Epithelial cell of prostate (primary cell): ENCODE data around the gene ZFAND3.

ENCODE experiments used
- DNase-seq: peaks from one replicate; pipeline ENCODE4 v3.0.0-alpha.2; 2011; ENCODE audit warnings: low read depth, low spot score
- H3K27ac ChIP-seq: fragments of 450-650 bp; 2 replicates; pipeline ENCODE4 v1.5.1; 2017; ENCODE audit warnings: mild to moderate bottlenecking

Gene ZFAND3

GRCh38 chr6:37824170-37824569 lies 4.6 kb downstream of the ZFAND3 start:
- H3K27ac ChIP-seq, result no peak overlapping the region
- no peak for DNase-seq

GRCh38 chr6:37826188-37826587 lies 6.7 kb downstream of the ZFAND3 start:
- no peak for DNase-seq
- H3K27ac ChIP-seq, result no peak overlapping the region

GRCh38 chr6:37826993-37827392 lies 7.5 kb downstream of the ZFAND3 start:
- no peak for DNase-seq
- H3K27ac ChIP-seq, result no peak overlapping the region

GRCh38 chr6:37827603-37828265 lies 8.2 kb downstream of the ZFAND3 start:
- no peak overlapping the region for H3K27ac ChIP-seq

GRCh38 chr6:37830225-37830624 lies 10.7 kb downstream of the ZFAND3 start:
- no peak overlapping the region for H3K27ac ChIP-seq

More at GRCh38 chr6:37827603-37828265, 8.2 kb downstream of the ZFAND3 start:
- no peak for DNase-seq

GRCh38 chr6:37831457-37831856 lies 11.9 kb downstream of the ZFAND3 start:
- H3K27ac ChIP-seq, result no peak overlapping the region
- DNase-seq, result no peak

More at GRCh38 chr6:37830225-37830624, 10.7 kb downstream of the ZFAND3 start:
- no peak for DNase-seq

GRCh38 chr6:37835923-37836322 lies 16.4 kb downstream of the ZFAND3 start:
- no peak overlapping the region for H3K27ac ChIP-seq
- DNase-seq, result no peak

GRCh38 chr6:37838219-37838921 lies 18.8 kb downstream of the ZFAND3 start:
- no peak overlapping the region for H3K27ac ChIP-seq
- no peak for DNase-seq

- no peak for DNase-seq
- peak overlapping the region; percentile 23 for H3K27ac ChIP-seq
Observed at GRCh38 chr6:37840143-37840939, 20.8 kb downstream of the ZFAND3 start.

- H3K27ac ChIP-seq, result peak overlapping the region; percentile 23
Observed at GRCh38 chr6:37840940-37841300, 21.4 kb downstream of the ZFAND3 start.

GRCh38 chr6:37845026-37845911 lies 25.7 kb downstream of the ZFAND3 start:
- peak overlapping the region; percentile 84 for H3K27ac ChIP-seq
- no peak for DNase-seq

More at GRCh38 chr6:37840940-37841300, 21.4 kb downstream of the ZFAND3 start:
- no peak for DNase-seq

- peak overlapping the region; percentile 84 for H3K27ac ChIP-seq
Observed at GRCh38 chr6:37845930-37846329, 26.4 kb downstream of the ZFAND3 start.

GRCh38 chr6:37847704-37848103 lies 28.2 kb downstream of the ZFAND3 start:
- H3K27ac ChIP-seq, result no peak overlapping the region
- no peak for DNase-seq

More at GRCh38 chr6:37845930-37846329, 26.4 kb downstream of the ZFAND3 start:
- DNase-seq, result no peak

- H3K27ac ChIP-seq, result no peak overlapping the region
- no peak for DNase-seq
Observed at GRCh38 chr6:37848371-37848770, 28.8 kb downstream of the ZFAND3 start.

- no peak for DNase-seq
- H3K27ac ChIP-seq, result no peak overlapping the region
Observed at GRCh38 chr6:37850260-37850659, 30.7 kb downstream of the ZFAND3 start.

GRCh38 chr6:37850728-37851285 lies 31.3 kb downstream of the ZFAND3 start:
- H3K27ac ChIP-seq, result no peak overlapping the region
- no peak for DNase-seq

- H3K27ac ChIP-seq, result peak overlapping the region; percentile 1
- no peak for DNase-seq
Observed at GRCh38 chr6:37851997-37852524, 32.5 kb downstream of the ZFAND3 start.

- DNase-seq, result no peak
Observed at GRCh38 chr6:37856285-37856684, 36.8 kb downstream of the ZFAND3 start.

GRCh38 chr6:37858363-37858762 lies 38.8 kb downstream of the ZFAND3 start:
- H3K27ac ChIP-seq, result no peak overlapping the region
- DNase-seq, result no peak

More at GRCh38 chr6:37856285-37856684, 36.8 kb downstream of the ZFAND3 start:
- no peak overlapping the region for H3K27ac ChIP-seq
